ENCODE data around the gene HK1.

DNA sequence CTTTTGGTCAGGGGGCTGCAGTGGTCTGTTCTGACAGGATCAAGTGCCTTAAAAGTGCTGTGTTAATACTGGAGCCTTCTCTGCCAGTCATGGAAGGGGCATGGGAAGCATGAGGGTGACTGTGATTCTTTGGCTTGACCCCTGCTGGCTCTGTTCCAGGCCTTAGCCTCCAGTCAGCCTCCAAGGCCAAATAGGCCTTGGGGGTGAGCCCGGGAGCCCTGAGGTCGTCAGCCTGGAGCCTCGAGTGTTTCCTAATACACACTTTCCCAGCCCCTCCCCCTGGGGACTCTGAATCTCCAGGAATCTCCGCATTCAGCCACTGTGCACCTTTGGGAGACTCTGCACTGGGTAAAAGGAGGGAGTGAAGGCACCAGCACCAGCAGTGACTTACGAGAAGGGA, 48.2 kb upstream of the HK1 start:
- TF ChIP-seq, protein P1, sequence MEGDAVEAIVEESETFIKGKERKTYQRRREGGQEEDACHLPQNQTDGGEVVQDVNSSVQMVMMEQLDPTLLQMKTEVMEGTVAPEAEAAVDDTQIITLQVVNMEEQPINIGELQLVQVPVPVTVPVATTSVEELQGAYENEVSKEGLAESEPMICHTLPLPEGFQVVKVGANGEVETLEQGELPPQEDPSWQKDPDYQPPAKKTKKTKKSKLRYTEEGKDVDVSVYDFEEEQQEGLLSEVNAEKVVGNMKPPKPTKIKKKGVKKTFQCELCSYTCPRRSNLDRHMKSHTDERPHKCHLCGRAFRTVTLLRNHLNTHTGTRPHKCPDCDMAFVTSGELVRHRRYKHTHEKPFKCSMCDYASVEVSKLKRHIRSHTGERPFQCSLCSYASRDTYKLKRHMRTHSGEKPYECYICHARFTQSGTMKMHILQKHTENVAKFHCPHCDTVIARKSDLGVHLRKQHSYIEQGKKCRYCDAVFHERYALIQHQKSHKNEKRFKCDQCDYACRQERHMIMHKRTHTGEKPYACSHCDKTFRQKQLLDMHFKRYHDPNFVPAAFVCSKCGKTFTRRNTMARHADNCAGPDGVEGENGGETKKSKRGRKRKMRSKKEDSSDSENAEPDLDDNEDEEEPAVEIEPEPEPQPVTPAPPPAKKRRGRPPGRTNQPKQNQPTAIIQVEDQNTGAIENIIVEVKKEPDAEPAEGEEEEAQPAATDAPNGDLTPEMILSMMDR (IDR thresholded peaks at IDR 0.05; ENCODE audit: poor library complexity): no peak
- TF ChIP-seq EZH2 (IDR thresholded peaks at IDR 0.05; ENCODE audit: borderline replicate concordance) (no peak), EZH2phosphoT487 (IDR thresholded peaks at IDR 0.05; ENCODE audit: low read depth, severe bottlenecking, unreplicated experiment) (no peak)

Measured in hepatocyte (in vitro differentiated cells).